Esophagus squamous epithelium (tissue), 4 donors: Measurements from ENCODE around the gene PLXNC1.

Experiments
- CTCF ChIP-seq, 6 experiments: fragments of 450-650 bp in 4 of 6; fragments of 200-600 bp in 2 of 6; sonication (generic) in 2 of 6; IDR thresholded peaks; one replicate each; pipeline ENCODE4 v1.5.1; 2016 to 2019; ENCODE audit warnings: antibody characterized with exemption in 6 of 6, mild to moderate bottlenecking in 4 of 6, moderate library complexity in 4 of 6
- POLR2A ChIP-seq, 4 donors: fragments of 450-650 bp; IDR thresholded peaks; one replicate each; pipeline ENCODE4 v1.6.1; 2017; ENCODE audit warnings: antibody characterized with exemption in 4 of 4, mild to moderate bottlenecking in 4 of 4, moderate library complexity in 3 of 4

- TF ChIP-seq POLR2A (IDR thresholded peaks at IDR 0.05), result no peak
- no peak for TF ChIP-seq CTCF (IDR thresholded peaks at IDR 0.05)
These were observed 16.8 kb downstream of the PLXNC1 start for GRCh38 chr12:94165138-94165537.
